HepG2 (cell line): ENCODE data around the gene LMTK2. TPM values are rescaled to one million over a fixed set of nuclear protein-coding genes. Genes with fewer than 3 reads are reported as not detected.

Experiments used
- ATAC-seq: fragments of 200-7000 bp; cut with Tn5 transposase; 3 replicates; pipeline ENCODE4 v1.9.1; 2020; ENCODE audit warnings: mild to moderate bottlenecking, moderate library complexity
- BruUV-seq: library from RNA; stranded (reverse); fragments of 400-500 nt; replicated peaks from 2 replicates; lab custom pipeline; 2021; lab: Mats Ljungman, UMichigan
- CTCF ChIA-PET: fragments of 300-600 bp; formaldehyde crosslinking; extraction: SDS; loops from one replicate; lab custom pipeline; 2021; ENCODE audit warnings: low total read pairs, inconsistent platforms, low intra/inter-chr PET ratio; lab: Yijun Ruan, JAX
- POLR2A ChIA-PET: fragments of 350-600 bp; sonication (Branson Sonifier 250); formaldehyde crosslinking; loops from one replicate; lab custom pipeline; 2020; ENCODE audit warnings: antibody characterized with exemption, inconsistent platforms; lab: Yijun Ruan, JAX
- DNase-seq: peaks from one replicate; pipeline ENCODE4 v3.0.0-alpha.2; 2015; ENCODE audit warnings: low spot score
- FAIRE-seq: peaks from 3 replicates; lab custom pipeline; 2011; peaks lifted over from hg19 to GRCh38; lab: Jason Lieb, UNC
- H2AFZ ChIP-seq: one replicate; pipeline ENCODE4 v1.6.1; 2011; ENCODE audit warnings: low read length, inconsistent platforms
- H3K27ac ChIP-seq: fragments of 300-600 bp; 3 replicates; pipeline ENCODE4 v1.8.0; 2011; ENCODE audit warnings: mixed run types, mild to moderate bottlenecking, mixed read lengths, low read length, inconsistent platforms; ENCODE audit not compliant: insufficient read depth; ENCODE audit errors: extremely low read length
- H3K27me3 ChIP-seq, 2 experiments: fragments of 200-600 bp in 1 of 2; 2 replicates in 1 of 2; 3 replicates in 1 of 2; pipeline versions ENCODE4 v1.6.0 to v1.8.0; 2011; ENCODE audit warnings: low read length in 2 of 2, mild to moderate bottlenecking in 2 of 2, moderate library complexity in 2 of 2, inconsistent platforms in 1 of 2; ENCODE audit not compliant: insufficient read depth in 2 of 2, control insufficient read depth in 1 of 2
- H3K36me3 ChIP-seq, 2 experiments: fragments of 200-600 bp in 1 of 2; replicated peaks in 1 of 2; 2 replicates in 1 of 2; 3 replicates in 1 of 2; pipeline versions ENCODE4 v1.5.1 to v1.8.0; 2011; ENCODE audit warnings: low read length in 2 of 2, inconsistent platforms in 1 of 2; ENCODE audit not compliant: insufficient read depth in 2 of 2, control insufficient read depth in 1 of 2
- H3K4me1 ChIP-seq: 2 replicates; pipeline ENCODE4 v1.5.1; 2012; ENCODE audit warnings: low read length, inconsistent platforms; ENCODE audit not compliant: insufficient read depth
- H3K4me2 ChIP-seq: 2 replicates; pipeline ENCODE4 v1.6.0; 2011; ENCODE audit warnings: low read depth, low read length, inconsistent platforms
- H3K4me3 ChIP-seq, 3 experiments: fragments of 200-600 bp in 1 of 3; sonication (generic), shearing (Covaris generic) in 1 of 3; replicated peaks in 1 of 3; 2 replicates each; pipeline ENCODE4 v1.5.1; 2011 to 2016; ENCODE audit warnings: low read length in 3 of 3, inconsistent platforms in 2 of 3, low read depth in 2 of 3, mild to moderate bottlenecking in 2 of 3, control low read depth in 1 of 3, mixed read lengths in 1 of 3; ENCODE audit not compliant: insufficient read depth in 1 of 3
- H3K79me2 ChIP-seq: one replicate; pipeline ENCODE4 v1.6.1; 2011; ENCODE audit warnings: low read length, inconsistent platforms; ENCODE audit not compliant: insufficient read depth
- H3K9ac ChIP-seq: 2 replicates; pipeline ENCODE4 v1.6.0; 2011; ENCODE audit warnings: mild to moderate bottlenecking, low read depth, low read length, inconsistent platforms; ENCODE audit not compliant: insufficient read depth
- H3K9me3 ChIP-seq: 2 replicates; pipeline ENCODE4 v1.5.1; 2012; ENCODE audit warnings: mild to moderate bottlenecking, low read length
- H4K20me1 ChIP-seq: 2 replicates; pipeline ENCODE4 v1.6.0; 2011; ENCODE audit warnings: inconsistent platforms, mild to moderate bottlenecking, low read length, moderate library complexity; ENCODE audit not compliant: insufficient read depth
- FOXJ3 ChIP-seq: sonication (generic); formaldehyde crosslinking; IDR thresholded peaks from 2 replicates; pipeline ENCODE4 v1.4.0; 2020; ENCODE audit warnings: missing genetic modification reagents, mild to moderate bottlenecking, borderline replicate concordance
- GATAD1 ChIP-seq: IDR thresholded peaks from 2 replicates; pipeline ENCODE4 v1.6.1; 2016; ENCODE audit warnings: missing genetic modification reagents, missing compliant biosample characterization
- GPBP1L1 ChIP-seq: sonication (generic); formaldehyde crosslinking; IDR thresholded peaks from 2 replicates; pipeline ENCODE4 v1.5.0; 2020; ENCODE audit warnings: mild to moderate bottlenecking, missing genetic modification reagents
- NFRKB ChIP-seq: fragments of 450-650 bp; IDR thresholded peaks from 2 replicates; pipeline ENCODE4 v1.6.1; 2017
- PLSCR1 ChIP-seq: sonication (generic); formaldehyde crosslinking; IDR thresholded peaks from 2 replicates; pipeline ENCODE4 v1.5.0; 2020; ENCODE audit warnings: missing genetic modification reagents, mild to moderate bottlenecking, borderline replicate concordance
- RAD21 ChIP-seq: fragments of 450-650 bp; formaldehyde crosslinking; IDR thresholded peaks from 2 replicates; pipeline ENCODE4 v1.5.0; 2020; ENCODE audit warnings: mild to moderate bottlenecking
- REL ChIP-seq: sonication (generic); formaldehyde crosslinking; conservative IDR thresholded peaks from 2 replicates; pipeline ENCODE4 v1.8.0; 2022; ENCODE audit warnings: mild to moderate bottlenecking, missing genetic modification reagents, moderate library complexity
- ZBTB43 ChIP-seq: sonication (generic); formaldehyde crosslinking; conservative IDR thresholded peaks from 2 replicates; pipeline ENCODE4 v1.4.0; 2020; ENCODE audit warnings: missing genetic modification reagents
- ZBTB7B ChIP-seq: sonication (generic); formaldehyde crosslinking; IDR thresholded peaks from 2 replicates; pipeline ENCODE4 v1.4.0; 2020; ENCODE audit warnings: missing genetic modification reagents
- ZNF282 ChIP-seq: fragments of 450-650 bp; IDR thresholded peaks from 2 replicates; pipeline ENCODE4 v1.6.1; 2018; ENCODE audit not compliant: partially characterized antibody
- ZNF607 ChIP-seq: sonication (generic); formaldehyde crosslinking; IDR thresholded peaks from 2 replicates; pipeline ENCODE4 v1.5.1; 2020; ENCODE audit warnings: missing genetic modification reagents, mild to moderate bottlenecking, borderline replicate concordance
- ZNF660 ChIP-seq: sonication (generic); formaldehyde crosslinking; IDR thresholded peaks from 2 replicates; pipeline ENCODE4 v1.5.1; 2020; ENCODE audit warnings: mild to moderate bottlenecking, low read depth, missing genetic modification reagents, borderline replicate concordance
- WGBS: methylation state at CpG from one replicate; pipeline ENCODE4 v1.1.6; 2017; ENCODE audit warnings: low lambda C conversion rate; 5-methylcytosine and 5-hydroxymethylcytosine counted together
- in situ Hi-C: cut with HindIII; loops from 2 replicates; pipeline ENCODE4 v1.10.0; 2017; ENCODE audit warnings: low pct_unique_long_range_greater_than_20kb; ENCODE audit not compliant: extremely low pct_ligation_motif_present
- intact Hi-C: fragments of 100-400 bp; cut with micrococcal nuclease; formaldehyde crosslinking; loops from one replicate; pipeline ENCODE4 v1.10.0; 2022; ENCODE audit not compliant: unreplicated experiment
- polyA plus RNA-seq, 8 experiments: library from polyadenylated mRNA; depleted of rRNA in 3 of 8; stranded (reverse) in 7 of 8; unstranded in 1 of 8; fragments of >200 nt; fragmentation: Illumina TruSeq in 4 of 8; extraction: Trizol in 4 of 8; gene quantifications; 2 replicates each; pipeline versions ENCODE4 v1.2.1 to v1.2.3, GENCODE V29; 2011 to 2016; ENCODE audit warnings: low read depth in 4 of 8, missing spikeins in 1 of 8, mixed read lengths in 1 of 8; ENCODE audit not compliant: insufficient read depth in 1 of 8
- total RNA-seq, 5 experiments: library from RNA; depleted of rRNA; stranded (reverse); fragments of >200 nt; fragmentation: Illumina TruSeq; extraction: Trizol; gene quantifications; 2 replicates each; pipeline ENCODE4 v1.2.3, GENCODE V29; 2016; ENCODE audit warnings: low read depth in 1 of 5
- TF ChIP-seq, protein P1 (sequence below): sonication (generic); formaldehyde crosslinking; IDR thresholded peaks from 2 replicates; pipeline ENCODE4 v1.5.0; 2020; ENCODE audit warnings: mild to moderate bottlenecking, missing genetic modification reagents
- TF ChIP-seq, protein P2 (sequence below): sonication (generic); formaldehyde crosslinking; IDR thresholded peaks from 2 replicates; pipeline ENCODE4 v1.5.0; 2020; ENCODE audit warnings: missing genetic modification reagents
- TF ChIP-seq, protein P3 (sequence below): sonication (generic); formaldehyde crosslinking; IDR thresholded peaks from 2 replicates; pipeline ENCODE4 v1.8.0; 2022; ENCODE audit warnings: missing genetic modification reagents, mild to moderate bottlenecking, moderate library complexity, borderline replicate concordance

The LMTK2 gene
- total and polyA plus RNA-seq, 2 of the 13 experiments (the other 11 are each of a cell fraction or from before 2014, with no cell fraction given), result 9.5 to 11.7 TPM

GRCh38 chr7:98192781-98193457, 86.3 kb downstream of the LMTK2 start:
- Histone ChIP-seq H4K20me1 (0 out of 2 replicates have a peak, but pooled peaks cover 6% of the 10 kb centered on the region), H3K4me2 (no peak overlapping the region), H3K4me1 (peaks cover 17% of the 10 kb centered on the region; the same call in 1 of the 2 replicates), H3K4me3 (no peak overlapping the region), H3K9me3 (no peaks in the 10 kb centered on the region), H3K9ac (no peak overlapping the region), H3K79me2 (no peaks in the 10 kb centered on the region), H3K36me3 (peaks cover 34 to 84% of the 10 kb centered on the region in 2 experiments), H3K27ac (no peak overlapping the region), H3K27me3 (no peaks in the 10 kb centered on the region), H2AFZ (no peak overlapping the region)
- intact Hi-C loops (no loop called here), in situ Hi-C loops (no loop called here)
- POLR2A ChIA-PET, result no interaction called here
- DNase-seq (no peak), FAIRE-seq (no peak), ATAC-seq (no peak; the same call in 2 of the 3 replicates)
- BruUV-seq, result no TSS peak
- CTCF ChIA-PET, result no interaction called here
- 94% methylated on average over 22 of the region's 22 CpGs for WGBS
- TF ChIP-seq GATAD1 (CRISPR knock-in tag) (no peak), ZNF607 (CRISPR knock-in tag) (no peak), GPBP1L1 (no peak), FOXJ3 (CRISPR knock-in tag) (no peak), ZNF660 (CRISPR knock-in tag) (no peak), NFRKB (no peak), ZBTB7B (CRISPR knock-in tag) (no peak), ZNF282 (no peak), RAD21 (CRISPR knock-in tag) (no peak), PLSCR1 (CRISPR knock-in tag) (no peak), REL (no peak), ZBTB43 (CRISPR knock-in tag) (no peak)
- TF ChIP-seq, protein P1, sequence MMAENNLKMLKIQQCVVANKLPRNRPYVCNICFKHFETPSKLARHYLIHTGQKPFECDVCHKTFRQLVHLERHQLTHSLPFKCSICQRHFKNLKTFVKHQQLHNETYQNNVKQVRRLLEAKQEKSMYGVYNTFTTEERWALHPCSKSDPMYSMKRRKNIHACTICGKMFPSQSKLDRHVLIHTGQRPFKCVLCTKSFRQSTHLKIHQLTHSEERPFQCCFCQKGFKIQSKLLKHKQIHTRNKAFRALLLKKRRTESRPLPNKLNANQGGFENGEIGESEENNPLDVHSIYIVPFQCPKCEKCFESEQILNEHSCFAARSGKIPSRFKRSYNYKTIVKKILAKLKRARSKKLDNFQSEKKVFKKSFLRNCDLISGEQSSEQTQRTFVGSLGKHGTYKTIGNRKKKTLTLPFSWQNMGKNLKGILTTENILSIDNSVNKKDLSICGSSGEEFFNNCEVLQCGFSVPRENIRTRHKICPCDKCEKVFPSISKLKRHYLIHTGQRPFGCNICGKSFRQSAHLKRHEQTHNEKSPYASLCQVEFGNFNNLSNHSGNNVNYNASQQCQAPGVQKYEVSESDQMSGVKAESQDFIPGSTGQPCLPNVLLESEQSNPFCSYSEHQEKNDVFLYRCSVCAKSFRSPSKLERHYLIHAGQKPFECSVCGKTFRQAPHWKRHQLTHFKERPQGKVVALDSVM, result no peak
- TF ChIP-seq, protein P2, sequence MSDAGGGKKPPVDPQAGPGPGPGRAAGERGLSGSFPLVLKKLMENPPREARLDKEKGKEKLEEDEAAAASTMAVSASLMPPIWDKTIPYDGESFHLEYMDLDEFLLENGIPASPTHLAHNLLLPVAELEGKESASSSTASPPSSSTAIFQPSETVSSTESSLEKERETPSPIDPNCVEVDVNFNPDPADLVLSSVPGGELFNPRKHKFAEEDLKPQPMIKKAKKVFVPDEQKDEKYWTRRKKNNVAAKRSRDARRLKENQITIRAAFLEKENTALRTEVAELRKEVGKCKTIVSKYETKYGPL (CRISPR knock-in tag), result no peak
- TF ChIP-seq, protein P3, sequence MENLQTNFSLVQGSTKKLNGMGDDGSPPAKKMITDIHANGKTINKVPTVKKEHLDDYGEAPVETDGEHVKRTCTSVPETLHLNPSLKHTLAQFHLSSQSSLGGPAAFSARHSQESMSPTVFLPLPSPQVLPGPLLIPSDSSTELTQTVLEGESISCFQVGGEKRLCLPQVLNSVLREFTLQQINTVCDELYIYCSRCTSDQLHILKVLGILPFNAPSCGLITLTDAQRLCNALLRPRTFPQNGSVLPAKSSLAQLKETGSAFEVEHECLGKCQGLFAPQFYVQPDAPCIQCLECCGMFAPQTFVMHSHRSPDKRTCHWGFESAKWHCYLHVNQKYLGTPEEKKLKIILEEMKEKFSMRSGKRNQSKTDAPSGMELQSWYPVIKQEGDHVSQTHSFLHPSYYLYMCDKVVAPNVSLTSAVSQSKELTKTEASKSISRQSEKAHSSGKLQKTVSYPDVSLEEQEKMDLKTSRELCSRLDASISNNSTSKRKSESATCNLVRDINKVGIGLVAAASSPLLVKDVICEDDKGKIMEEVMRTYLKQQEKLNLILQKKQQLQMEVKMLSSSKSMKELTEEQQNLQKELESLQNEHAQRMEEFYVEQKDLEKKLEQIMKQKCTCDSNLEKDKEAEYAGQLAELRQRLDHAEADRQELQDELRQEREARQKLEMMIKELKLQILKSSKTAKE, result no peak
